Left lung (tissue), 10 donors: ENCODE measurements around the gene DCLK3. TPM values are rescaled to one million over a fixed set of nuclear protein-coding genes. Genes with fewer than 3 reads are reported as not detected.
A peak's percentile ranks its signal among the peaks of the same experiment; 100 is the strongest.

Experiments used
- ATAC-seq: fragments of 200-7000 bp; cut with Tn5 transposase; one replicate; pipeline ENCODE4 v1.9.1; 2020; ENCODE audit warnings: moderate library complexity
- DNase-seq, 4 donors: peaks; one replicate each; pipeline ENCODE4 v3.0.0-alpha.2; 2013 to 2020
- H3K27ac ChIP-seq, 2 donors: fragments of 200-600 bp; sonication (generic) in 1 of 2; one replicate each; pipeline versions ENCODE4 v1.5.0 to v1.8.0; 2020 to 2021
- H3K27me3 ChIP-seq, 2 donors: fragments of 200-600 bp; sonication (generic) in 1 of 2; one replicate each; pipeline versions ENCODE4 v1.5.0 to v1.8.0; 2020 to 2021
- H3K36me3 ChIP-seq, 2 donors: fragments of 200-600 bp; sonication (generic) in 1 of 2; one replicate each; pipeline versions ENCODE4 v1.5.0 to v1.8.0; 2020 to 2021
- H3K4me1 ChIP-seq, 2 donors: fragments of 200-600 bp; one replicate each; pipeline ENCODE4 v1.8.0; 2021
- H3K4me3 ChIP-seq, 2 donors: fragments of 200-600 bp; sonication (generic) in 1 of 2; one replicate each; pipeline versions ENCODE4 v1.5.0 to v1.8.0; 2020 to 2021; ENCODE audit warnings: mild to moderate bottlenecking in 1 of 2
- H3K9me3 ChIP-seq, 2 donors: fragments of 200-600 bp; sonication (generic) in 1 of 2; one replicate each; pipeline versions ENCODE4 v1.5.0 to v1.8.0; 2020 to 2021
- CTCF ChIP-seq, 2 donors: fragments of 200-600 bp; sonication (generic) in 1 of 2; IDR thresholded peaks; one replicate each; pipeline versions ENCODE4 v1.5.0 to v1.8.0; 2021; ENCODE audit warnings: antibody characterized with exemption in 2 of 2
- intact Hi-C, 2 donors: fragments of 100-400 bp; cut with DNase I; formaldehyde crosslinking; loops; one replicate each; pipeline versions ENCODE4 v1.11.2 to v1.14.2; 2022
- polyA plus RNA-seq, 6 donors: library from polyadenylated mRNA; unstranded; fragments of 120-200 nt; gene quantifications; one replicate each; pipeline ENCODE4 v1.2.1, GENCODE V29; 2013; ENCODE audit not compliant: insufficient read length in 6 of 6
- total RNA-seq, 2 donors: library from RNA; stranded (reverse); fragmentation: NEBNext Ultra II Directional; extraction: Animal tissue kit (Norgen Biotek cat#: 25700); gene quantifications; one replicate each; pipeline ENCODE4 v1.2.1, GENCODE V29; 2021
- donor health status: DM: no; HTN: yes; CAD: no.
- donor health status: DM: no; HTN: no; CAD: no.

The DCLK3 gene
- total and polyA plus RNA-seq, 8 donors, result 0.15 to 1.9 (median 1.4) TPM

DNA sequence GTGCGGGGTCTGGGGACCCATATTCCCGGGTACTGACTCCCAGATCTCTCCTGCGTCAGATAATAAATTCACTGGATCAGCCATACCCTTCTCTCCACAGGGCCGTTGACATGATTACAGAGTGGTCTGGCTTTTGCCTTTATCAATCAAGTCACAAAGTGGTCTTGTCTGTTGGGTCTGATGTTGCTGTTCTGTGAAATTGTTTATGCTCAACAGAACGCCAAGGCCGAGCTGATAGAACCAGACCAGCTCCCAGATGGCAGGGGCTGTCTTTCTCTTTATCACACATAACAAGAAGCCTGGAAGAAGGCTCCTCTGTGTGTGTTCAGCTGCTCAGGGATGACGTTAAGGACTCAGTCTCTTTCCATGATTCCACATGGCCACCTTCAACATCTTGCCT is 751 bp upstream of the DCLK3 start:
- intact Hi-C loops, result no loop called here

GRCh38 chr3:36764704-36765038 is 318 bp upstream of the DCLK3 start:
- H3K27me3 ChIP-seq, result peaks cover 18 to 71% of the 10 kb centered on the region in 2 donors
- no peak overlapping the region for H3K27ac ChIP-seq

More for the DNA sequence above, 751 bp upstream of the DCLK3 start:
- no peak overlapping the region for H3K27ac ChIP-seq
- no peaks in the 10 kb centered on the region for H3K36me3 ChIP-seq
- H3K4me1 ChIP-seq, result peaks cover 0 to 5% of the 10 kb centered on the region in 2 donors
- TF ChIP-seq CTCF (IDR thresholded peaks at IDR 0.05), result no peak
- peaks cover 18 to 71% of the 10 kb centered on the region in 2 donors for H3K27me3 ChIP-seq
- no peak for ATAC-seq
- H3K9me3 ChIP-seq, result no peaks in the 10 kb centered on the region
- no peak overlapping the region for H3K4me3 ChIP-seq
- no peak for DNase-seq

DNA sequence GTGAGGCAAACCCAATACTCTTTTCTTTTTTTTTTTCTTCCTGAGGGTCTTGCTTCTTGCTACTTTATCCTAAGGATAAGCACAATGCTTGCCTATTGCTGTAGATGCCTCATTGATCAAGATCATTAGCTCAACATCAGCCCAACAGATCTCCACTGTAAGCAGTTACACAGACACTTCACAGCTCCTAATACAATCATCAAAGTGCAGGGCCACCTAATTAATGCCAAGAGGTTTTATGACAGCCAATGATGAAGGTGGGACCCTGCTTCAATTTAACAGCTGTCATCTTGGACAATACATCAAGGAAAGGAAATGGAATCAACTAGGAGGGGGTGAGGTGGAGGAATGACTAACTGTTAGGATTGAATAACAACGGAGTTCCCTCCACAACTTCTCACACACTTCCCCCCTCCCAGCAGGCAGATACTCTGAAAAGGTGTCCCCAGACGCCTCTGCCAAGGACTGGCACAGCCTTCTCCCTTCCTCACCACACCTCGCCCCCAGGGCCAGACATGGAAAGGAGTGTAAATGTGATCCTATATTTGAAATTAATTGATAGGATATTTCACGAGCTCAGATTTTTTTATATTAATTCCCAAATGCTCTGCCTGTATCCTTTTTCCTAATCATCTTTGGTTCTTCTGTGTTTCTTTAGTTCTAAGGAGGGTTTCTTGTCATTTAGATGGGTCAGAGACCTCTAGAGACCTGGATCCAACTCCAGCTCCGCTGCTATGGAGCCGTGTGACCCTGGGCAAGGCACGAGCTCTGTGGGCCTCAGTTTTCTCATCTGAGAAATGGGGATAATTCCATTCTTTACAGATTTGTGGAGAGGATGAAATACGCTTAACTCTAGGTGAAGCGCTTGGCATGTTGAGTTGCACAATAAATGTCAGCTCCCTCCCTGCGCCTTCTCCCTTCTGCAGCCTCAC is 1.2 kb downstream of the DCLK3 start:
- ATAC-seq (no peak), DNase-seq (no peak)
- no peaks in the 10 kb centered on the region for H3K36me3 ChIP-seq
- no peak overlapping the region for H3K4me3 ChIP-seq
- peaks cover 0 to 5% of the 10 kb centered on the region in 2 donors for H3K4me1 ChIP-seq
- no peaks in the 10 kb centered on the region for H3K9me3 ChIP-seq
- peaks cover 18 to 66% of the 10 kb centered on the region in 2 donors for H3K27me3 ChIP-seq
- intact Hi-C loops, result no loop called here
- H3K27ac ChIP-seq, result no peak overlapping the region
- no peak for TF ChIP-seq CTCF (IDR thresholded peaks at IDR 0.05)

More at GRCh38 chr3:36764704-36765038, 318 bp upstream of the DCLK3 start:
- no peaks in the 10 kb centered on the region for H3K36me3 ChIP-seq
- ATAC-seq (no peak), DNase-seq (no peak)
- H3K4me1 ChIP-seq, result peaks cover 0 to 5% of the 10 kb centered on the region in 2 donors
- intact Hi-C loops, result no loop called here
- peak overlapping the region in 1 of 2 donors; percentile 11 for H3K4me3 ChIP-seq
- no peak for TF ChIP-seq CTCF (IDR thresholded peaks at IDR 0.05)
- H3K9me3 ChIP-seq, result no peaks in the 10 kb centered on the region

DNA sequence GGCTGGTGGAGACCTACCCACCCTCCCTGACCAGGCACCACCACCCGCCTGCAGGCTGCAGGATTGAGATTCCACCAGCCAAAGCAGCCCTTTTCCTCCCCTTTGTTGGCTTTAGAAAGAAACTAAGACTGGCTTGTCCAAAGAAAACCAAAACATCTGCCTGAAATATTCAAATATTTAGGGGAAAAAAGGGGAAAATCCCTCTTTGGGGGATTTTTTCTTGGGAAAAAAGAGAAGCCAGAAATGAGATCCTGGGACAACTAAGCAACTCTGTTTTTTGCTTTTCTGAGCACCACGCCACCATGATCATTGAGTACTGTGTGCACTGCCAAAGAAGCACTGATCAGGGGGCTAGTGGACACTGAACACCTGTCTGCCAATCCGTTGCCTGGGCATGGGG is 2.6 kb downstream of the DCLK3 start:
- Histone ChIP-seq H3K4me1 (peaks cover 0 to 5% of the 10 kb centered on the region in 2 donors), H3K9me3 (no peaks in the 10 kb centered on the region), H3K27ac (no peak overlapping the region), H3K27me3 (peaks cover 18 to 58% of the 10 kb centered on the region in 2 donors), H3K36me3 (no peaks in the 10 kb centered on the region), H3K4me3 (no peak overlapping the region)
- no peak for DNase-seq
- ATAC-seq, result no peak
- intact Hi-C loops, result no loop called here
- TF ChIP-seq CTCF (IDR thresholded peaks at IDR 0.05), result no peak

GRCh38 chr3:36756269-36756668 is 8.1 kb downstream of the DCLK3 start:
- no peaks in the 10 kb centered on the region for H3K9me3 ChIP-seq
- no peak overlapping the region for H3K27ac ChIP-seq
- DNase-seq (no peak), ATAC-seq (no peak)
- peaks cover 0 to 6% of the 10 kb centered on the region in 2 donors for H3K27me3 ChIP-seq
- H3K36me3 ChIP-seq, result no peaks in the 10 kb centered on the region
- intact Hi-C loops, result no loop called here
- no peaks in the 10 kb centered on the region for H3K4me1 ChIP-seq
- no peak for TF ChIP-seq CTCF (IDR thresholded peaks at IDR 0.05)
- H3K4me3 ChIP-seq, result no peak overlapping the region
